Heart left ventricle (tissue), 16 donors: ENCODE measurements around the gene GABRR3. TPM values are rescaled to one million over a fixed set of nuclear protein-coding genes. Genes with fewer than 3 reads are reported as not detected.

Source experiments
- ATAC-seq, 4 donors: fragments of 200-7000 bp; cut with Tn5 transposase; one replicate each; pipeline ENCODE4 v1.9.1; 2020 to 2022; ENCODE audit warnings: moderate library complexity in 4 of 4, mild to moderate bottlenecking in 3 of 4, moderate number of reproducible peaks in 1 of 4
- DNase-seq, 5 donors: peaks; one replicate each; pipeline ENCODE4 v3.0.0-alpha.2; 2020
- H3K27ac ChIP-seq, 12 donors: fragments of 200-600 bp; sonication (generic) in 4 of 12; one replicate each; pipeline versions ENCODE4 v1.5.0 to v1.8.0; 2016 to 2022; ENCODE audit warnings: mild to moderate bottlenecking in 2 of 12
- H3K27me3 ChIP-seq, 9 donors: fragments of 200-600 bp; sonication (generic) in 2 of 9; one replicate each; pipeline versions ENCODE4 v1.5.1 to v1.8.0; 2016 to 2022; ENCODE audit warnings: mild to moderate bottlenecking in 3 of 9
- H3K36me3 ChIP-seq, 9 donors: fragments of 200-600 bp; sonication (generic) in 2 of 9; one replicate each; pipeline versions ENCODE4 v1.5.0 to v1.8.0; 2018 to 2022; ENCODE audit warnings: mild to moderate bottlenecking in 2 of 9
- H3K4me1 ChIP-seq, 12 donors: fragments of 200-600 bp; sonication (generic) in 4 of 12; one replicate each; pipeline versions ENCODE4 v1.5.0 to v1.8.0; 2016 to 2022; ENCODE audit warnings: mild to moderate bottlenecking in 3 of 12
- H3K4me3 ChIP-seq, 12 donors: fragments of 200-600 bp; sonication (generic) in 4 of 12; one replicate each; pipeline versions ENCODE4 v1.5.0 to v1.8.0; 2017 to 2022; ENCODE audit warnings: mild to moderate bottlenecking in 9 of 12, moderate library complexity in 4 of 12
- H3K9me3 ChIP-seq, 12 donors: fragments of 200-600 bp; sonication (generic) in 4 of 12; one replicate each; pipeline versions ENCODE4 v1.5.0 to v1.8.0; 2016 to 2022; ENCODE audit warnings: mild to moderate bottlenecking in 1 of 12
- CTCF ChIP-seq, 12 donors: fragments of 200-600 bp; sonication (generic) in 4 of 12; IDR thresholded peaks; one replicate each; pipeline versions ENCODE4 v1.5.0 to v1.8.0; 2018 to 2022; ENCODE audit warnings: antibody characterized with exemption in 12 of 12, mild to moderate bottlenecking in 5 of 12
- POLR2A ChIP-seq, 2 donors: fragments of 450-650 bp; IDR thresholded peaks; one replicate each; pipeline ENCODE4 v1.6.1; 2017; ENCODE audit warnings: antibody characterized with exemption in 2 of 2, mild to moderate bottlenecking in 2 of 2, moderate library complexity in 2 of 2
- WGBS, 4 donors: extraction: QIAGEN DNeasy Blood & Tissue Kit in 2 of 4; methylation state at CpG; one replicate each; pipeline versions ENCODE4 v1.1.5 to v1.1.7; 2013 to 2018; 5-methylcytosine and 5-hydroxymethylcytosine counted together
- intact Hi-C, 10 donors: fragments of 100-400 bp; cut with DNase I; formaldehyde crosslinking; loops; one replicate each; pipeline versions ENCODE4 v1.11.1 to v1.14.2; 2022
- polyA plus RNA-seq, 2 donors: library from polyadenylated mRNA; stranded (reverse); fragments of 200-250 nt; gene quantifications; one replicate each; pipeline ENCODE4 v1.2.3, GENCODE V29; 2013
- total RNA-seq, 9 donors: library from RNA; depleted of rRNA in 2 of 9; stranded (reverse); fragments of >200 nt in 2 of 9; fragmentation: NEBNext Ultra II Directional in 3 of 9; extraction: Animal tissue kit (Norgen Biotek cat#: 25700) in 3 of 9; gene quantifications; one replicate each; pipeline versions ENCODE4 v1.1.0 to v1.2.4, GENCODE V29; 2016 to 2023
- donor health status: ischemic (EF 13 %, LVEDD 7.1; RV severe dilation, severe dysfunction).
- donor health status: healthy with polysubstance abuse.
- donor health status: DM: no; HTN: yes; CAD: no.
- donor health status: DM: no; HTN: no; CAD: no.
- donor health status: ischemic (EF 25% LVEDD 6.9; RV normal size, moderate dysfunction).
- donor health status: ischemic (EF 25% LVEDD 5.7; RV mildly dilated, moderate dysfunction).
- donor health status: healthy.
- donor health status: DM: yes; HTN: yes; CAD: no.
- donor health status: ischemic (EF 35%, LVEDD 5.7; RV mildly dilated, moderate dysfunction).
- donor health status: nonischemic (EF 11% LVEDD 7.7; RV severe dilation, severe dysfunction).
- donor health status: DM: yes; HTN: yes; CAD: no.
- donor health status: PGD.
- donor health status: ischemic (EF 29% LVEDD 5.4; RV normal size, mild dysfunction).
- donor health status: nonischemic (EF 23%, LVEDD 6.1; RV moderate dilation, normal function).

GABRR3 gene
- total and polyA plus RNA-seq, 11 donors: not detected

- ATAC-seq: no peak
- peaks cover 0 to 13% (median 0%) of the 10 kb centered on the region in 12 donors for H3K4me1 ChIP-seq
- H3K36me3 ChIP-seq: no peaks in the 10 kb centered on the region
- WGBS, 4 donors: 92 to 98% (median 96%) methylated on average over 1 to 2 of the region's 2 CpGs
- no peak for DNase-seq
- intact Hi-C loops: no loop called here
- no peaks in the 10 kb centered on the region for H3K9me3 ChIP-seq
- TF ChIP-seq POLR2A (IDR thresholded peaks at IDR 0.05): no peak
- TF ChIP-seq CTCF (IDR thresholded peaks at IDR 0.05): no peak
- no peak overlapping the region for H3K27ac ChIP-seq
- H3K4me3 ChIP-seq: no peak overlapping the region
- H3K27me3 ChIP-seq: no peaks in the 10 kb centered on the region
These were observed 42.5 kb downstream of the GABRR3 start for GRCh38 chr3:97992547-97993173.

GRCh38 chr3:97991293-97991682 is 43.8 kb downstream of the GABRR3 start:
- no peaks in the 10 kb centered on the region for H3K9me3 ChIP-seq
- H3K4me1 ChIP-seq: peaks cover 0 to 13% (median 0%) of the 10 kb centered on the region in 12 donors
- TF ChIP-seq CTCF (IDR thresholded peaks at IDR 0.05) (no peak), POLR2A (IDR thresholded peaks at IDR 0.05) (no peak)
- 63 to 74% (median 70%) methylated on average over 5 of the region's 5 CpGs for WGBS, 4 donors
- H3K27ac ChIP-seq: no peak overlapping the region
- H3K36me3 ChIP-seq: no peaks in the 10 kb centered on the region
- intact Hi-C loops: no loop called here
- no peaks in the 10 kb centered on the region for H3K27me3 ChIP-seq
- ATAC-seq (no peak), DNase-seq (no peak)
- H3K4me3 ChIP-seq: no peak overlapping the region

- Histone ChIP-seq H3K4me1 (peaks cover 0 to 13% (median 0%) of the 10 kb centered on the region in 12 donors), H3K9me3 (no peaks in the 10 kb centered on the region), H3K27ac (no peak overlapping the region), H3K27me3 (no peaks in the 10 kb centered on the region), H3K36me3 (no peaks in the 10 kb centered on the region), H3K4me3 (no peak overlapping the region)
- 37 to 51% (median 41%) methylated on average over 2 of the region's 2 CpGs for WGBS, 4 donors
- ATAC-seq (no peak), DNase-seq (no peak)
- intact Hi-C loops: no loop called here
- TF ChIP-seq POLR2A (IDR thresholded peaks at IDR 0.05): no peak
- no peak for TF ChIP-seq CTCF (IDR thresholded peaks at IDR 0.05)
These were observed 44.4 kb downstream of the GABRR3 start for GRCh38 chr3:97990624-97991292.

- no peak for TF ChIP-seq CTCF (IDR thresholded peaks at IDR 0.05)
- TF ChIP-seq POLR2A (IDR thresholded peaks at IDR 0.05): no peak
- Histone ChIP-seq H3K27ac (no peak overlapping the region), H3K4me1 (peaks cover 0 to 13% (median 0%) of the 10 kb centered on the region in 12 donors), H3K36me3 (no peaks in the 10 kb centered on the region), H3K27me3 (no peaks in the 10 kb centered on the region), H3K9me3 (no peaks in the 10 kb centered on the region), H3K4me3 (no peak overlapping the region)
- DNase-seq (no peak), ATAC-seq (peak in 1 of 4 donors; percentile 27)
- intact Hi-C loops: no loop called here
- 98 to 99% (median 99%) methylated on average over 3 of the region's 3 CpGs for WGBS, 4 donors
These were observed 46.1 kb downstream of the GABRR3 start for GRCh38 chr3:97988784-97989568.
